CD4-positive, alpha-beta T cell treated with Interleukin-17A for 4 hours (primary cell): Measurements from ENCODE around the gene FAM227B.

Experiments
- DNase-seq: peaks from one replicate; pipeline ENCODE4 v3.0.0-alpha.2; 2020; ENCODE audit warnings: mixed read lengths

FAM227B gene

DNA sequence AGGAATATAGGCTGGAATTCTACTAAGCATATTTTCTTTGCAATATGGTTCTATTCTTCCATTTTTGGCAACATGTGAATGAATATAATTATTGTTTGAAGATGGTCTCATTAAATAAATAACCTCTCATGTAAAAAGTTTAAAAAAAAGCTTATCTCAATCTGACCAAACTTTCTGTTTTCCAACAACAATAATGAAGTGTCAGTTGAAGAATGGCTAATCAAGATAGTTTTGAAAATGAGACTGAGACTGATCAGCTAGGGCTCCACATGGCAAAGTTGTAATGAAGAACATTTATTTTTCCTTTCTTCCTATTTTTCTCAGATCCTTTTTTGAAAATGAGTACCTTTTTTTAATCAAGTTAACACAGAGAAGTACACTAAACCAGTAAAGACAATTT is 333.1 kb downstream of the FAM227B start:
- no peak for DNase-seq

DNA sequence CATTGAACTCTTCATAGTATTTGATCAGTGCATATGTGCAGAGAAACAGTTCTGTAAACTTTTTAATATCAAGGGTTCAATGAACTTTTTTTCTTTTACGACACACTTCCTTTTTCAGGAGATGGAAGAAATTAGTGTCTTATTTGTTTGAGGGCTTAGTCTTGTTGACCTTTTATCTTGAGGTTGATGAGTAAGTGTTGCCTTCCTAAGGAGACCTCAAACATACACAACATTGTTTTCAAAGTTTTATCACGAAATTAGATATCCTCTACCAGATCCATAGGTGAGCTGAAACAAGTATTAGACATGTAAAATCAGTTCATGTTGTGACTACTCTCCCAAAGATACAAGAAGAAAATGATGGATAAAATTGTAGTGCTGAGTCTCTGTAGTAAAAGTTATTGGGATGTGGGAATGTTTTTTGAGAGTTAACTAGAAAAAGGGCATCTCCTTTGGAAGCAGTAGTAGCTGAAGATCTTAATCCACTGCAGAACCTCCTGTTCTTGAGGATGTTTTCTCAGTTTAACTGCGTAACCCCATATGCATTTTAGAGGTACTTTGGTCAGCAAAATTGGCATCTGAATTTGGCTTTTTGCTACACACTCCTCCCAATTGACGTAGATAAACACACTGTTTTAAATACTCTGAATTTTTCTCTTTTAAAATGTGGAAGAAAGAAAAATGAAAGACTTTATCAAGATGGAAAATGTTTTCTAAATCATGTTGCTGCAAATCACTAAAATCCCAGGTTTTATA is 333.8 kb downstream of the FAM227B start:
- no peak for DNase-seq

DNA sequence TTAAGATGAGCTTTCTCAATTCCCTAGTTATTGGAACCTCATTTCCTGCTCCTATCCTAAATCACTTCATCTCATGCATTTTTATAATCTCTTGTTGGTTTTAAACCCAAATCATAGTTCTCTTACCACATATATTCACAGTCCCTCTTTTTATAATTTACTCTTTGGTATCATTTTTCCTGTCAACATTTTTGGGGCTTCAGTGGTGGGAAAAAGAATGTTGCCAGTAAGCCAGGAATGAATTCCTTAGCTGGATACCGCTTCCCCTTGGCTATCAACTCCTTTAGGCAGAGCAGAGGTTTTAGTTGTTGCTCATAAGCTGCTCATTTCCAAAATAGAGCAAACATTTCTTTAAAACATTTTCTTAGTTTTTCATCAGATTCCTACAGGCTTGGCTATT is 338.3 kb downstream of the FAM227B start:
- DNase-seq, result no peak

DNA sequence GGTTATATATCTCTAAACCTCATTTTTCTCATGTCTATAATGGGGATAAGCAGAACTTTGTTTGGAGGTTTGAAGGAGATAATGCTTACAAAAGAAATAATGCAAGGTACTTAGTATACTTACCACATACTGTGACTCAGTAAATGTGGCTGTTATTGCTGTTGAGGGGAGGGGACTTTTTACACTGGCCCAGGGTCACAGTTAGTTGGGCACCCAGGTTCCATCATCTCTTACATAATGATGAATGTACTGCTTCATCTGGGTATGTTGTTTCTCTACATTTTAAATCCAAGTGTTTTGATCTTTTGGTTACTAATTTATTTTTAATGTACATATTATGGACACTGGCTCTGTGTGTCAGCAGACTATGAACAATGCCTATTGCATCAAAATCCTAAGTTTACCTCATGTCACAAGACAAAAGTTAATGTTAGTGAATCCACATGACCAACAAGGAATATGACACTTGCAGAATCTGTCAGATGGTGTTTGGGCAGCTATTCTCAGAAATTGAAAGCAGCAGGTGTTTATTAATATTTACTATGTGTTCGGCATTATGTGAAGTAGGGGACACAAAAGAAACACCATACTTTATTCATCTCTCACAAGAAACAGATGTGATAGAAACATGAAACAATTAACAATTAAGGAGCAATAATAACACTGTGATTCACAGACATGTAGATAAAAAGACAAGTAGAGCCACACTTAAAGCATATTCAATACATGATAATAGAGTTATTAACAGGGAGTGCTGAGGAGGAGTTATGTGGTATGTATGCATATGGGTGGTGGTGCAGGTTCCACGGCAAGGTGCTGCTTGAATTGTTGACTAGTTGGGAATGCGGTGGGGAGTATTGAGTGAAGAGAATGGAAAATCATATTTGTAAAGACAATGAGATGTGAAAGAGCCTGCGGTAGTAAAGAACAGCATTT is 340.8 kb downstream of the FAM227B start:
- no peak for DNase-seq

DNA sequence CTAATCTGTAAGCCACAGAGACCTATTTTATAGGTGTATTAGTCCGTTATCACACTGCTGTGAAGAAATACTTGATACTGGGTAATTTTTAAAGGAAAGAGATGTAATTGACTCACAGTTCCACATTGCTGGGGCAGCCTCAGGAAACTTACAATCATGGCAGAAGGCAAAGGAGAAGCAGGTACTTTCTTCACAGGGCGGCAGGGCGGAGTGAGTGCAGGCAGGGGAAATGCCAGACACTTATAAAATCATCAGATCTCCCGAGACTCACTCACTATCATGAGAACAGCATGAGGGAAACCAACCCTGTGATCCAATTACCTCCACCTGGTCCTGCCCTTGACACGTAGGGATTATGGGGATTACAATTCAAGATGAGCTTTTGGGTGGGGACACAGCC is 341.9 kb downstream of the FAM227B start:
- no peak for DNase-seq
